HCT116 (cell line): Measurements from ENCODE around the gene SSH2. TPM values are rescaled to one million over a fixed set of nuclear protein-coding genes. Genes with fewer than 3 reads are reported as not detected.

Experiments used
- ATAC-seq: fragments of 200-7000 bp; cut with Tn5 transposase; 2 replicates; pipeline ENCODE4 v1.9.1; 2020; ENCODE audit warnings: mild to moderate bottlenecking, moderate library complexity
- BruUV-seq: library from RNA; stranded (reverse); fragments of 400-500 nt; replicated peaks from 2 replicates; lab custom pipeline; 2021; lab: Mats Ljungman, UMichigan
- CTCF ChIA-PET: fragments of 300-600 bp; sonication (Branson Sonifier 250); formaldehyde crosslinking; loops from one replicate; lab custom pipeline; 2021; ENCODE audit warnings: antibody characterized with exemption; lab: Charles Lee
- POLR2A ChIA-PET: fragments of 300-600, 350-600 bp; sonication (Branson Sonifier 250); formaldehyde crosslinking; loops from one replicate; lab custom pipeline; 2021; ENCODE audit warnings: antibody characterized with exemption; lab: Charles Lee
- RAD21 ChIA-PET, 2 experiments: fragments of 300-600 bp; sonication (Branson Sonifier 250); formaldehyde crosslinking; loops; one replicate each; lab custom pipeline; 2023; ENCODE audit warnings: low total read pairs in 2 of 2; ENCODE audit not compliant: uncharacterized antibody in 2 of 2, unreplicated experiment in 2 of 2, low non-redundant PET in 1 of 2; lab: Charles Lee
- DNase-seq: peaks from one replicate; pipeline ENCODE4 v3.0.0-alpha.2; 2010; ENCODE audit warnings: low read depth, low spot score
- H2AFZ ChIP-seq: fragments of 200-600 bp; shearing (Covaris generic), sonication (generic); 2 replicates; pipeline ENCODE4 v1.6.1; 2017; ENCODE audit warnings: low read depth, mixed run types, mixed read lengths, antibody characterized with exemption, low read length; ENCODE audit not compliant: poor library complexity, severe bottlenecking
- H3K27ac ChIP-seq: 2 replicates; pipeline ENCODE4 v1.5.1; 2012; ENCODE audit warnings: low read depth, low read length
- H3K27me3 ChIP-seq: fragments of 200-600 bp; sonication (generic); 2 replicates; pipeline ENCODE4 v1.6.1; 2016; ENCODE audit warnings: mixed run types, low read length, mixed read lengths; ENCODE audit not compliant: insufficient read depth
- H3K36me3 ChIP-seq, 2 experiments: fragments of 200-500 bp in 1 of 2; fragments of 200-600 bp in 1 of 2; sonication (Bioruptor generic) in 1 of 2; sonication (generic) in 1 of 2; 2 replicates each; pipeline versions ENCODE4 v1.5.1 to v1.6.1; 2014 to 2016; ENCODE audit warnings: low read length in 2 of 2, inconsistent platforms in 1 of 2, mixed read lengths in 1 of 2, mixed run types in 1 of 2; ENCODE audit not compliant: insufficient read depth in 2 of 2, control insufficient read depth in 1 of 2
- H3K4me1 ChIP-seq, 2 experiments: fragments of 200-600 bp in 1 of 2; sonication (generic) in 1 of 2; 2 replicates each; pipeline versions ENCODE4 v1.5.1 to v1.6.1; 2012 to 2017; ENCODE audit warnings: low read length in 2 of 2, inconsistent platforms in 1 of 2, mild to moderate bottlenecking in 1 of 2, mixed read lengths in 1 of 2, mixed run types in 1 of 2, moderate library complexity in 1 of 2; ENCODE audit not compliant: insufficient read depth in 2 of 2, control insufficient read depth in 1 of 2
- H3K4me2 ChIP-seq: fragments of 200-600 bp; sonication (generic); 2 replicates; pipeline ENCODE4 v1.6.1; 2017; ENCODE audit warnings: mixed run types, low read length, mixed read lengths
- H3K4me3 ChIP-seq, 2 experiments: fragments of 200-600 bp in 1 of 2; sonication (generic) in 1 of 2; replicated peaks in 1 of 2; 2 replicates each; pipeline ENCODE4 v1.5.1; 2011 to 2016; ENCODE audit warnings: low read length in 2 of 2, control low read depth in 1 of 2, low read depth in 1 of 2, mild to moderate bottlenecking in 1 of 2, mixed read lengths in 1 of 2, mixed run types in 1 of 2
- H3K79me2 ChIP-seq: fragments of 200-600 bp; sonication (generic); 2 replicates; pipeline ENCODE4 v1.6.1; 2017; ENCODE audit warnings: mild to moderate bottlenecking, mixed run types, low read length, moderate library complexity, mixed read lengths; ENCODE audit not compliant: insufficient read depth
- H3K9ac ChIP-seq: fragments of 200-600 bp; sonication (generic); 2 replicates; pipeline ENCODE4 v1.6.1; 2016; ENCODE audit warnings: low read length, mixed read lengths
- H3K9me2 ChIP-seq: fragments of 200-600 bp; sonication (generic), shearing (Covaris generic); 2 replicates; pipeline ENCODE4 v1.6.1; 2017; ENCODE audit warnings: mixed run types, mild to moderate bottlenecking, moderate library complexity; ENCODE audit not compliant: insufficient read depth
- H3K9me3 ChIP-seq, 2 experiments: fragments of 200-500 bp in 1 of 2; fragments of 200-600 bp in 1 of 2; sonication (Bioruptor generic) in 1 of 2; sonication (generic) in 1 of 2; 2 replicates each; pipeline ENCODE4 v1.6.1; 2014 to 2017; ENCODE audit warnings: low read length in 2 of 2, mixed read lengths in 2 of 2, inconsistent platforms in 1 of 2, low read depth in 1 of 2, mild to moderate bottlenecking in 1 of 2, mixed run types in 1 of 2, moderate library complexity in 1 of 2; ENCODE audit not compliant: control insufficient read depth in 1 of 2, insufficient read depth in 1 of 2
- H4K20me1 ChIP-seq: fragments of 200-600 bp; sonication (generic), shearing (Covaris generic); 2 replicates; pipeline ENCODE4 v1.6.1; 2017; ENCODE audit warnings: mixed run types, mild to moderate bottlenecking, moderate library complexity; ENCODE audit not compliant: insufficient read depth
- CBX3 ChIP-seq: IDR thresholded peaks from 2 replicates; pipeline ENCODE4 v1.6.1; 2012; ENCODE audit warnings: low read depth
- EGR1 ChIP-seq: IDR thresholded peaks from 2 replicates; pipeline ENCODE4 v1.6.1; 2012; ENCODE audit warnings: low read depth
- ELF1 ChIP-seq: IDR thresholded peaks from 2 replicates; pipeline ENCODE4 v1.6.1; 2012; ENCODE audit warnings: low read depth, borderline replicate concordance
- FOSL1 ChIP-seq: IDR thresholded peaks from 2 replicates; pipeline ENCODE4 v1.6.1; 2012; ENCODE audit warnings: low read depth
- POLR2AphosphoS5 ChIP-seq: IDR thresholded peaks from 2 replicates; pipeline ENCODE4 v1.6.1; 2011; ENCODE audit warnings: mild to moderate bottlenecking, low read depth, low read length, moderate library complexity
- SRF ChIP-seq: IDR thresholded peaks from 2 replicates; pipeline ENCODE4 v1.6.1; 2012; ENCODE audit warnings: low read depth
- TCF7L2 ChIP-seq: IDR thresholded peaks from 2 replicates; pipeline ENCODE4 v1.7.0; 2011; ENCODE audit warnings: borderline replicate concordance, inconsistent platforms; ENCODE audit not compliant: insufficient read depth, insufficient read length; ENCODE audit errors: extremely low read depth
- YY1 ChIP-seq: IDR thresholded peaks from 2 replicates; pipeline ENCODE4 v1.6.1; 2011; ENCODE audit warnings: low read length, low read depth, moderate library complexity, mild to moderate bottlenecking; ENCODE audit not compliant: insufficient replicate concordance; ENCODE audit errors: extremely low read depth
- intact Hi-C: fragments of 100-400 bp; cut with micrococcal nuclease; formaldehyde crosslinking; loops from 2 replicates; pipeline ENCODE4 v1.10.0; 2022
- total RNA-seq: library from RNA; stranded (reverse); gene quantifications from one replicate; pipeline ENCODE4 v1.2.1, GENCODE V29; 2021; ENCODE audit not compliant: unreplicated experiment
- TF ChIP-seq, protein P1 (sequence below): IDR thresholded peaks from 2 replicates; pipeline ENCODE4 v1.6.1; 2012; ENCODE audit warnings: low read depth
- TF ChIP-seq, protein P2 (sequence below): IDR thresholded peaks from 2 replicates; pipeline ENCODE4 v1.6.1; 2011; ENCODE audit warnings: mild to moderate bottlenecking, low read length, moderate library complexity; ENCODE audit not compliant: insufficient replicate concordance; ENCODE audit errors: extremely low read depth
- TF ChIP-seq, protein P3 (sequence below), 3 experiments: fragments of 200-600 bp in 1 of 3; sonication (generic) in 1 of 3; IDR thresholded peaks in 2 of 3; conservative IDR thresholded peaks in 1 of 3; 2 replicates each; pipeline ENCODE4 v1.5.1; 2012 to 2017; ENCODE audit warnings: low read depth in 2 of 3, low read length in 2 of 3, antibody characterized with exemption in 1 of 3, borderline replicate concordance in 1 of 3, control low read depth in 1 of 3, mild to moderate bottlenecking in 1 of 3, mixed read lengths in 1 of 3, mixed run types in 1 of 3, moderate library complexity in 1 of 3; ENCODE audit not compliant: insufficient read depth in 1 of 3
- TF ChIP-seq, protein P4 (sequence below): IDR thresholded peaks from 2 replicates; pipeline ENCODE4 v1.6.1; 2012
- TF ChIP-seq, protein P5 (sequence below): IDR thresholded peaks from 2 replicates; pipeline ENCODE4 v1.6.1; 2012

SSH2 gene
- total RNA-seq, 1 experiment from 2014 or later: 17.0 TPM

DNA sequence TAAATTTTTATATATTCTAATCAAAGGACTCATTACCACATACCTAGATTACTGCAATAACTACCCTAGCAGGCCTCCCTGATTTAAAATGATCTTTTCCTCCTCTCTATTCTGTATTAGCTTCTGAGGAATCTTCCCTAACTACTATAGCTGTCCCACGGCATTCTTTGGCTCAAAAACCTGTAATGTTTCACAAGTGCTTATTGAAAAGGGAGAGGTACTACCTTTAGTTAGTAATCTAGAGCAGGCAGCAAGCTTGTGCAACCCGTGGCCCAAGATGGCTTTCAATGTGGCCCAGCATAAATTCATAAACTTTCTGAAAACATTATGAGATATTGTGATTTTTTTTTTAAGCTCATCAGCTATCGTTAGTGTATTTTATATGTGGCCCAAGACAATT, 236.3 kb downstream of the SSH2 start:
- intact Hi-C loops: no loop called here
- ATAC-seq: no peak
- H3K27me3 ChIP-seq: no peaks in the 10 kb centered on the region
- no peak overlapping the region for H3K4me2 ChIP-seq
- DNase-seq: no peak
- CTCF ChIA-PET: no interaction called here
- no peak overlapping the region for H3K4me3 ChIP-seq
- peaks cover 0 to 11% of the 10 kb centered on the region in 2 experiments; a peak in 3 of 4 replicates for H3K4me1 ChIP-seq
- RAD21 ChIA-PET: no interaction called here
- no peak overlapping the region for H3K9ac ChIP-seq
- TF ChIP-seq, protein P1, sequence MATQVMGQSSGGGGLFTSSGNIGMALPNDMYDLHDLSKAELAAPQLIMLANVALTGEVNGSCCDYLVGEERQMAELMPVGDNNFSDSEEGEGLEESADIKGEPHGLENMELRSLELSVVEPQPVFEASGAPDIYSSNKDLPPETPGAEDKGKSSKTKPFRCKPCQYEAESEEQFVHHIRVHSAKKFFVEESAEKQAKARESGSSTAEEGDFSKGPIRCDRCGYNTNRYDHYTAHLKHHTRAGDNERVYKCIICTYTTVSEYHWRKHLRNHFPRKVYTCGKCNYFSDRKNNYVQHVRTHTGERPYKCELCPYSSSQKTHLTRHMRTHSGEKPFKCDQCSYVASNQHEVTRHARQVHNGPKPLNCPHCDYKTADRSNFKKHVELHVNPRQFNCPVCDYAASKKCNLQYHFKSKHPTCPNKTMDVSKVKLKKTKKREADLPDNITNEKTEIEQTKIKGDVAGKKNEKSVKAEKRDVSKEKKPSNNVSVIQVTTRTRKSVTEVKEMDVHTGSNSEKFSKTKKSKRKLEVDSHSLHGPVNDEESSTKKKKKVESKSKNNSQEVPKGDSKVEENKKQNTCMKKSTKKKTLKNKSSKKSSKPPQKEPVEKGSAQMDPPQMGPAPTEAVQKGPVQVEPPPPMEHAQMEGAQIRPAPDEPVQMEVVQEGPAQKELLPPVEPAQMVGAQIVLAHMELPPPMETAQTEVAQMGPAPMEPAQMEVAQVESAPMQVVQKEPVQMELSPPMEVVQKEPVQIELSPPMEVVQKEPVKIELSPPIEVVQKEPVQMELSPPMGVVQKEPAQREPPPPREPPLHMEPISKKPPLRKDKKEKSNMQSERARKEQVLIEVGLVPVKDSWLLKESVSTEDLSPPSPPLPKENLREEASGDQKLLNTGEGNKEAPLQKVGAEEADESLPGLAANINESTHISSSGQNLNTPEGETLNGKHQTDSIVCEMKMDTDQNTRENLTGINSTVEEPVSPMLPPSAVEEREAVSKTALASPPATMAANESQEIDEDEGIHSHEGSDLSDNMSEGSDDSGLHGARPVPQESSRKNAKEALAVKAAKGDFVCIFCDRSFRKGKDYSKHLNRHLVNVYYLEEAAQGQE: no peak
- TF ChIP-seq, protein P2, sequence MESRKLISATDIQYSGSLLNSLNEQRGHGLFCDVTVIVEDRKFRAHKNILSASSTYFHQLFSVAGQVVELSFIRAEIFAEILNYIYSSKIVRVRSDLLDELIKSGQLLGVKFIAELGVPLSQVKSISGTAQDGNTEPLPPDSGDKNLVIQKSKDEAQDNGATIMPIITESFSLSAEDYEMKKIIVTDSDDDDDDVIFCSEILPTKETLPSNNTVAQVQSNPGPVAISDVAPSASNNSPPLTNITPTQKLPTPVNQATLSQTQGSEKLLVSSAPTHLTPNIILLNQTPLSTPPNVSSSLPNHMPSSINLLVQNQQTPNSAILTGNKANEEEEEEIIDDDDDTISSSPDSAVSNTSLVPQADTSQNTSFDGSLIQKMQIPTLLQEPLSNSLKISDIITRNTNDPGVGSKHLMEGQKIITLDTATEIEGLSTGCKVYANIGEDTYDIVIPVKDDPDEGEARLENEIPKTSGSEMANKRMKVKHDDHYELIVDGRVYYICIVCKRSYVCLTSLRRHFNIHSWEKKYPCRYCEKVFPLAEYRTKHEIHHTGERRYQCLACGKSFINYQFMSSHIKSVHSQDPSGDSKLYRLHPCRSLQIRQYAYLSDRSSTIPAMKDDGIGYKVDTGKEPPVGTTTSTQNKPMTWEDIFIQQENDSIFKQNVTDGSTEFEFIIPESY: no peak
- TF ChIP-seq TCF7L2: no peak
- no peak for TF ChIP-seq ELF1
- TF ChIP-seq, protein P3, sequence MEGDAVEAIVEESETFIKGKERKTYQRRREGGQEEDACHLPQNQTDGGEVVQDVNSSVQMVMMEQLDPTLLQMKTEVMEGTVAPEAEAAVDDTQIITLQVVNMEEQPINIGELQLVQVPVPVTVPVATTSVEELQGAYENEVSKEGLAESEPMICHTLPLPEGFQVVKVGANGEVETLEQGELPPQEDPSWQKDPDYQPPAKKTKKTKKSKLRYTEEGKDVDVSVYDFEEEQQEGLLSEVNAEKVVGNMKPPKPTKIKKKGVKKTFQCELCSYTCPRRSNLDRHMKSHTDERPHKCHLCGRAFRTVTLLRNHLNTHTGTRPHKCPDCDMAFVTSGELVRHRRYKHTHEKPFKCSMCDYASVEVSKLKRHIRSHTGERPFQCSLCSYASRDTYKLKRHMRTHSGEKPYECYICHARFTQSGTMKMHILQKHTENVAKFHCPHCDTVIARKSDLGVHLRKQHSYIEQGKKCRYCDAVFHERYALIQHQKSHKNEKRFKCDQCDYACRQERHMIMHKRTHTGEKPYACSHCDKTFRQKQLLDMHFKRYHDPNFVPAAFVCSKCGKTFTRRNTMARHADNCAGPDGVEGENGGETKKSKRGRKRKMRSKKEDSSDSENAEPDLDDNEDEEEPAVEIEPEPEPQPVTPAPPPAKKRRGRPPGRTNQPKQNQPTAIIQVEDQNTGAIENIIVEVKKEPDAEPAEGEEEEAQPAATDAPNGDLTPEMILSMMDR (IDR thresholded peaks at IDR 0.05 in 2 of 3, conservative IDR thresholded peaks at IDR 0.05 in 1 of 3; ENCODE audit: borderline replicate concordance in 1 of 3, insufficient read depth in 1 of 3, low read depth in 2 of 3, low read length in 2 of 3): no peak
- TF ChIP-seq, protein P4, sequence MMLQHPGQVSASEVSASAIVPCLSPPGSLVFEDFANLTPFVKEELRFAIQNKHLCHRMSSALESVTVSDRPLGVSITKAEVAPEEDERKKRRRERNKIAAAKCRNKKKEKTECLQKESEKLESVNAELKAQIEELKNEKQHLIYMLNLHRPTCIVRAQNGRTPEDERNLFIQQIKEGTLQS: no peak
- no peak for TF ChIP-seq CBX3
- TF ChIP-seq, protein P5, sequence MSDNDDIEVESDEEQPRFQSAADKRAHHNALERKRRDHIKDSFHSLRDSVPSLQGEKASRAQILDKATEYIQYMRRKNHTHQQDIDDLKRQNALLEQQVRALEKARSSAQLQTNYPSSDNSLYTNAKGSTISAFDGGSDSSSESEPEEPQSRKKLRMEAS: no peak
- TF ChIP-seq YY1: no peak
- no peak for TF ChIP-seq EGR1
- no peak for TF ChIP-seq POLR2AphosphoS5
- TF ChIP-seq SRF: no peak
- no peak for TF ChIP-seq FOSL1
- no peaks in the 10 kb centered on the region for H4K20me1 ChIP-seq
- no TSS peak for BruUV-seq
- no peaks in the 10 kb centered on the region for H3K9me2 ChIP-seq
- H3K79me2 ChIP-seq: no peaks in the 10 kb centered on the region
- no peaks in the 10 kb centered on the region for H3K36me3 ChIP-seq
- no peaks in the 10 kb centered on the region for H3K9me3 ChIP-seq
- POLR2A ChIA-PET: no interaction called here
- no peak overlapping the region for H2AFZ ChIP-seq
- H3K27ac ChIP-seq: no peak overlapping the region
